Erythroblast (primary cell): Measurements from ENCODE around the gene DCAF15.

Experiments
- GATA1 ChIP-seq: IDR thresholded peaks from 2 replicates; pipeline ENCODE4 v1.6.1; 2011; ENCODE audit warnings: low read depth, mild to moderate bottlenecking, control low read depth, low read length, moderate library complexity
- POLR2A ChIP-seq: IDR thresholded peaks from 2 replicates; pipeline ENCODE4 v1.6.1; 2011; ENCODE audit warnings: mild to moderate bottlenecking, low read length

- TF ChIP-seq POLR2A (no peak), GATA1 (no peak)
These were observed 42.9 kb downstream of the DCAF15 start for GRCh38 chr19:13995017-13995728.
